ENCODE results near the gene ZFAND5. TPM values are rescaled to one million over a fixed set of nuclear protein-coding genes. Genes with fewer than 3 reads are reported as not detected.
A peak's percentile ranks its signal among the peaks of the same experiment; 100 is the strongest.

The ZFAND5 gene
- total RNA-seq, 8 experiments from 2014 or later = 84.5 to 425 (median 137) TPM

- in situ Hi-C loops (cut with MboI; ENCODE audit: low pct_unique_long_range_greater_than_20kb in 2 of 9, low sequenced_read_pairs in 9 of 9, unreplicated experiment in 9 of 9) = no loop called here
- Histone ChIP-seq H3K27ac (no peak overlapping the region), H3K4me3 (no peak overlapping the region), H3K4me1 (replicated peaks in 1 of 2) (no peaks in the 10 kb centered on the region)
- WGBS, 10 experiments = 83 to 100% (median 93%) methylated on average over 1 to 4 of the region's 4 CpGs; no CpG with 5 or more reads in 2 of the 10 experiments
- ATAC-seq (replicated peaks in 6 of 8) = no peak
These were observed 55.5 kb downstream of the ZFAND5 start for GRCh38 chr9:72309364-72310133.

GRCh38 chr9:72306761-72307160 lies 58.2 kb downstream of the ZFAND5 start:
- in situ Hi-C loops (cut with MboI; ENCODE audit: low pct_unique_long_range_greater_than_20kb in 2 of 9, low sequenced_read_pairs in 9 of 9, unreplicated experiment in 9 of 9) = no loop called here
- ATAC-seq (replicated peaks in 6 of 8) = no peak
- Histone ChIP-seq H3K4me3 (no peak overlapping the region), H3K4me1 (replicated peaks in 1 of 2) (no peaks in the 10 kb centered on the region), H3K27ac (no peak overlapping the region)
- 0 to 60% (median 38%) methylated on average over 1 of the region's 1 CpG; no CpG with 5 or more reads in 3 of the 10 experiments for WGBS, 10 experiments

GRCh38 chr9:72305707-72306106 lies 59.3 kb downstream of the ZFAND5 start:
- Histone ChIP-seq H3K4me1 (replicated peaks in 1 of 2) (no peaks in the 10 kb centered on the region), H3K27ac (no peak overlapping the region), H3K4me3 (no peak overlapping the region)
- in situ Hi-C loops (cut with MboI; ENCODE audit: low pct_unique_long_range_greater_than_20kb in 2 of 9, low sequenced_read_pairs in 9 of 9, unreplicated experiment in 9 of 9) = no loop called here
- ATAC-seq (replicated peaks in 6 of 8) = no peak
- WGBS, 10 experiments = 60 to 100% (median 100%) methylated on average over 1 to 3 of the region's 3 CpGs; no CpG with 5 or more reads in 3 of the 10 experiments

- WGBS, 10 experiments = 0 to 100% (median 80%) methylated on average over 1 to 6 of the region's 8 CpGs
- peak; percentile 36 to 100 (median 94) for ATAC-seq (replicated peaks in 6 of 8)
- H3K4me3 ChIP-seq = no peak overlapping the region
- H3K27ac ChIP-seq = no peak overlapping the region
- H3K4me1 ChIP-seq (replicated peaks in 1 of 2) = no peaks in the 10 kb centered on the region
- in situ Hi-C loops (cut with MboI; ENCODE audit: low pct_unique_long_range_greater_than_20kb in 2 of 9, low sequenced_read_pairs in 9 of 9, unreplicated experiment in 9 of 9) = no loop called here
These were observed 59.9 kb downstream of the ZFAND5 start for GRCh38 chr9:72305102-72305546.

- ATAC-seq (replicated peaks in 6 of 8) = peak in 2 of 8 experiments; percentile 9 to 10
- H3K4me1 ChIP-seq (replicated peaks in 1 of 2) = no peaks in the 10 kb centered on the region
- H3K4me3 ChIP-seq = no peak overlapping the region
- WGBS, 10 experiments = 14 to 100% (median 63%) methylated on average over 1 of the region's 1 CpG; no CpG with 5 or more reads in 2 of the 10 experiments
- in situ Hi-C loops (cut with MboI; ENCODE audit: low pct_unique_long_range_greater_than_20kb in 2 of 9, low sequenced_read_pairs in 9 of 9, unreplicated experiment in 9 of 9) = no loop called here
- H3K27ac ChIP-seq = no peak overlapping the region
These were observed 60.5 kb downstream of the ZFAND5 start for GRCh38 chr9:72304538-72304937.

Other genes with a start within 250 kb of the ZFAND5 start
- 10 to 100 TPM in 1 of 8 experiments, 1 to 10 TPM in 1, under 1 TPM in 6; 0.08 to 10.9 (median 0.14) TPM for gene GDA, start 215.8 kb downstream of the ZFAND5 start, total RNA-seq
- gene TMC1, start 156.4 kb upstream of the ZFAND5 start, total RNA-seq = 1 to 10 TPM in 2 of 8 experiments, under 1 TPM in 6; 0.18 to 7.6 (median 0.85) TPM